ENCODE results near the gene COX6A1.
"Not testable (repeated sequence)": the region's sequence is repeated elsewhere in the genome, so short reads cannot be mapped to it uniquely, and the experiment has no call there.

The COX6A1 gene

GRCh38 chr12:120428597-120429229, 9.2 kb upstream of the COX6A1 start:
- no peak for DNase-seq (ENCODE audit: low read depth, low spot score)

GRCh38 chr12:120429368-120429767, 8.5 kb upstream of the COX6A1 start:
- DNase-seq (ENCODE audit: low read depth, low spot score), result no peak

GRCh38 chr12:120432772-120433525, 5.0 kb upstream of the COX6A1 start:
- DNase-seq (ENCODE audit: low read depth, low spot score), result no peak

- no peak for DNase-seq (ENCODE audit: low read depth, low spot score)
These were observed 734 bp downstream of the COX6A1 start for GRCh38 chr12:120438495-120439198.

GRCh38 chr12:120439646-120440247, 1.8 kb downstream of the COX6A1 start:
- DNase-seq (ENCODE audit: low read depth, low spot score), result peak; percentile 51

GRCh38 chr12:120444676-120445075, 6.8 kb downstream of the COX6A1 start:
- no peak for DNase-seq (ENCODE audit: low read depth, low spot score)

- peak; percentile 83 for DNase-seq (ENCODE audit: low read depth, low spot score)
These were observed 8.3 kb downstream of the COX6A1 start, which contains the start of the genes GATC and TRIAP1 for GRCh38 chr12:120445911-120446843. Gene GATC, plus strand, starts transcription at chr12:120446444. Its CDS starts 37 bp downstream, at chr12:120446481. Gene TRIAP1, minus strand, starts transcription at chr12:120446384. Its CDS starts 12 bp downstream, at chr12:120446372.

- DNase-seq (ENCODE audit: low read depth, low spot score), result not testable (repeated sequence)
These were observed 8.9 kb downstream of the COX6A1 start for GRCh38 chr12:120446844-120447178.

GRCh38 chr12:120447992-120448391, 10.1 kb downstream of the COX6A1 start:
- no peak for DNase-seq (ENCODE audit: low read depth, low spot score)

- DNase-seq (ENCODE audit: low read depth, low spot score), result not testable (repeated sequence)
These were observed 14.6 kb downstream of the COX6A1 start for GRCh38 chr12:120452524-120452923.

GRCh38 chr12:120453060-120453750, 15.3 kb downstream of the COX6A1 start:
- no peak for DNase-seq (ENCODE audit: low read depth, low spot score)

- no peak for DNase-seq (ENCODE audit: low read depth, low spot score)
These were observed 16.1 kb downstream of the COX6A1 start for GRCh38 chr12:120453977-120454376.

GRCh38 chr12:120455302-120455701, 17.4 kb downstream of the COX6A1 start:
- DNase-seq (ENCODE audit: low read depth, low spot score), result no peak

GRCh38 chr12:120457133-120457532, 19.2 kb downstream of the COX6A1 start:
- no peak for DNase-seq (ENCODE audit: low read depth, low spot score)

- DNase-seq (ENCODE audit: low read depth, low spot score), result no peak
These were observed 22.2 kb downstream of the COX6A1 start for GRCh38 chr12:120460157-120460556.

- no peak for DNase-seq (ENCODE audit: low read depth, low spot score)
These were observed 24.3 kb downstream of the COX6A1 start for GRCh38 chr12:120462099-120462640.

- no peak for DNase-seq (ENCODE audit: low read depth, low spot score)
These were observed 25.8 kb downstream of the COX6A1 start for GRCh38 chr12:120463712-120464111.

GRCh38 chr12:120465756-120466155, 27.8 kb downstream of the COX6A1 start:
- no peak for DNase-seq (ENCODE audit: low read depth, low spot score)

- peak; percentile 10 for DNase-seq (ENCODE audit: low read depth, low spot score)
These were observed 28.8 kb downstream of the COX6A1 start for GRCh38 chr12:120466560-120467315.
